OCI-LY3 (cell line): ENCODE data around the gene ELOB.

ENCODE experiments used
- EZH2phosphoT487 ChIP-seq: fragments of 200-600 bp; shearing (Covaris generic); IDR thresholded peaks from 2 replicates; pipeline ENCODE4 v1.6.1; 2018; ENCODE audit warnings: antibody characterized with exemption, mixed run types, low read depth
- TF ChIP-seq, protein P1 (sequence below): fragments of 200-600, 300-600 bp; sonication (generic); IDR thresholded peaks from 2 replicates; pipeline ENCODE4 v1.5.1; 2014; ENCODE audit warnings: antibody characterized with exemption, low read length, low read depth

DNA sequence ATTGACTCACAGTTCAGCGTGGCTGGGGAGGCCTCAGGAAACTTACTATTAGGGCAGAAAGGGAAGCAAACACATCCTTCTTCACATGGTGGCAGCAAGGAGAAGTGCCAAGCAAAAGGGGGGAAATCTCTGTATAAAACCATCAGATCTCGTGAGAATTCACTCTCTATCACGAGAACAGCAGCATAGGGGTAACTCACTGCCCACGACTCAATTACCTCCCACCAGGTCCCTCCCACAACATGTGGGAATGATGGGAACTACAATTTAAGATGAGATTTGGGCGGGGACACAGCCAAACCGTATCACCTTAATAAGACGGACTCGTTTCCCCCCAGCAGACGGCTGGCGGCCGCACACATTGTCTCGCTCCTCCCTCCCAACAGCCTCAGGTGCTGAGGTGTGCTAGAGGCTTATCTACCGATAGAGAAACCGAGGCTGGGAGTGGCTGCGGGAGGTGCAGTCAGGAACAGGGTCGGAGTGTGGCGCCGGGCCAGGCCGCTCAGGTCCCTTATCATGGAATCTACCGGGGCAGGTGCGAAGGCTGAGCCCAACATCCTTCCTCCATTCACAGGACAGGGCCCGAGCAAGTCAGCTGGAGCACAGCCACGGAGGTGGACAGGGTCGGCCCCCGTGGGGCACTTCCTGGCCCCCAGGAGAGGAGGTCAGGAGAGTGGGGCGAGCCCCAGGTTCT is 48.1 kb upstream of the ELOB start:
- TF ChIP-seq, protein P1, sequence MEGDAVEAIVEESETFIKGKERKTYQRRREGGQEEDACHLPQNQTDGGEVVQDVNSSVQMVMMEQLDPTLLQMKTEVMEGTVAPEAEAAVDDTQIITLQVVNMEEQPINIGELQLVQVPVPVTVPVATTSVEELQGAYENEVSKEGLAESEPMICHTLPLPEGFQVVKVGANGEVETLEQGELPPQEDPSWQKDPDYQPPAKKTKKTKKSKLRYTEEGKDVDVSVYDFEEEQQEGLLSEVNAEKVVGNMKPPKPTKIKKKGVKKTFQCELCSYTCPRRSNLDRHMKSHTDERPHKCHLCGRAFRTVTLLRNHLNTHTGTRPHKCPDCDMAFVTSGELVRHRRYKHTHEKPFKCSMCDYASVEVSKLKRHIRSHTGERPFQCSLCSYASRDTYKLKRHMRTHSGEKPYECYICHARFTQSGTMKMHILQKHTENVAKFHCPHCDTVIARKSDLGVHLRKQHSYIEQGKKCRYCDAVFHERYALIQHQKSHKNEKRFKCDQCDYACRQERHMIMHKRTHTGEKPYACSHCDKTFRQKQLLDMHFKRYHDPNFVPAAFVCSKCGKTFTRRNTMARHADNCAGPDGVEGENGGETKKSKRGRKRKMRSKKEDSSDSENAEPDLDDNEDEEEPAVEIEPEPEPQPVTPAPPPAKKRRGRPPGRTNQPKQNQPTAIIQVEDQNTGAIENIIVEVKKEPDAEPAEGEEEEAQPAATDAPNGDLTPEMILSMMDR, result no peak
- TF ChIP-seq EZH2phosphoT487, result no peak
